Progenitor cell of endocrine pancreas (in vitro differentiated cells): ENCODE measurements around the gene MR1. TPM values are rescaled to one million over a fixed set of nuclear protein-coding genes. Genes with fewer than 3 reads are reported as not detected.
A peak's percentile ranks its signal among the peaks of the same experiment; 100 is the strongest.

Experiments
- DNase-seq: peaks from one replicate; pipeline ENCODE4 v3.0.0; 2021; ENCODE audit warnings: low spot score; ENCODE audit not compliant: unreplicated experiment
- H3K27ac Mint-ChIP-seq: 2 replicates; pipeline ENCODE4 v1.8.0; 2021; ENCODE audit warnings: mild to moderate bottlenecking, moderate library complexity, mixed read lengths
- H3K27me3 Mint-ChIP-seq: 2 replicates; pipeline ENCODE4 v1.8.0; 2021; ENCODE audit warnings: mixed read lengths
- H3K36me3 Mint-ChIP-seq: 2 replicates; pipeline ENCODE4 v1.8.0; 2022; ENCODE audit warnings: mixed read lengths; ENCODE audit not compliant: insufficient read depth
- H3K4me1 Mint-ChIP-seq: 2 replicates; pipeline ENCODE4 v1.8.0; 2021; ENCODE audit warnings: low read depth, mixed read lengths
- H3K4me3 Mint-ChIP-seq: 2 replicates; pipeline ENCODE4 v1.8.0; 2021; ENCODE audit warnings: low read depth, mild to moderate bottlenecking, moderate library complexity, mixed read lengths
- H3K9me3 Mint-ChIP-seq: 2 replicates; pipeline ENCODE4 v1.8.0; 2021; ENCODE audit warnings: low read depth, mixed read lengths
- total RNA-seq: library from RNA; stranded (reverse); gene quantifications from 2 replicates; pipeline ENCODE4 v1.2.1, GENCODE V29; 2021
- TF ChIP-seq, protein P1 (sequence below): fragments of 200-600 bp; sonication (generic); IDR thresholded peaks from one replicate; pipeline ENCODE4 v1.5.0; 2021; ENCODE audit warnings: antibody characterized with exemption, mild to moderate bottlenecking; ENCODE audit not compliant: unreplicated experiment

MR1 gene
- total RNA-seq, 1 donor from 2014 or later, result 0.57 TPM

DNA sequence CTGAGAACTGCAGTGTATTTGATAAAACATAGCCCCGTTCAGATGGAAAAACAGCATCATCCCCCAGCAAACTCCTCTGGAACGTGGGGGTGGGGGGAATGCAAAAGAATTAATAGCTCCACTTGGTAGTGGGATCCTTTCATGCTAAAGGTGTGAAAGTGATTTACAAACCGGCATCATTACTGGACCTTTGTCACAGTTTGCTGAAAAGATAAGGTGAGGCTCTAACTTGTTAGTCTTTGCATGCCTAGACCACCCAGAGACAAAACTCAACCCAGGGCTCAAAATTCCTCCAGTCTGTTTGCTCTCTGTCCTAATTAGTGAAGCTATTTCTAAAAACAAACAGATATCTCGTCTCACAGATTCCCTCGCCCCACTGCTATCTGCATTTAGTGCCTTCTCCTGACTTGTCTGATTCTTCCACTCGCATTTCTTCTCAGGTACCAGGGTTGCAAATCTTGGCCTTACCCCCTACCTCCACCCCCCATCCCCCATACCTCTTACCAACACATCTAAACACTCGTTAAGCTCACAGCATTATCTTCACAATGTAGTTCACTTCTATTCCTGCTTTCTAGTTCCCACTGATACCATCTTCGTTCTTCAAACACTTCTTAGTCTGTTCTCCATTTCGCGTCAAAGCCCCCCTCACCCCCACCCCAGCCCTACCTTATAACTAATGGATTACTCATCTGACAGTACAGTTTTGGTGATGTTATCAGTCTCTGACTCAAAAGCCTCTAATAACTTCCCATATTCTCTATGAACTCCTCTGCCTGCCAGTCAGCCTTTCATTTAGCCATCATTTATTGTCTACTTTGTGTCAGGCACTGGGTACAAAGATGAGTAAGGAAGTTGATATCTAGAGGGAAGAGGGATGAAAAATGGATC is 66.5 kb downstream of the MR1 start:
- Mint-ChIP-seq H3K4me3 (no peak overlapping the region), H3K27me3 (peaks cover 55% of the 10 kb centered on the region), H3K4me1 (peaks cover 66% of the 10 kb centered on the region), H3K36me3 (no peaks in the 10 kb centered on the region), H3K9me3 (no peaks in the 10 kb centered on the region), H3K27ac (peak overlapping the region; percentile 67)
- TF ChIP-seq, protein P1, sequence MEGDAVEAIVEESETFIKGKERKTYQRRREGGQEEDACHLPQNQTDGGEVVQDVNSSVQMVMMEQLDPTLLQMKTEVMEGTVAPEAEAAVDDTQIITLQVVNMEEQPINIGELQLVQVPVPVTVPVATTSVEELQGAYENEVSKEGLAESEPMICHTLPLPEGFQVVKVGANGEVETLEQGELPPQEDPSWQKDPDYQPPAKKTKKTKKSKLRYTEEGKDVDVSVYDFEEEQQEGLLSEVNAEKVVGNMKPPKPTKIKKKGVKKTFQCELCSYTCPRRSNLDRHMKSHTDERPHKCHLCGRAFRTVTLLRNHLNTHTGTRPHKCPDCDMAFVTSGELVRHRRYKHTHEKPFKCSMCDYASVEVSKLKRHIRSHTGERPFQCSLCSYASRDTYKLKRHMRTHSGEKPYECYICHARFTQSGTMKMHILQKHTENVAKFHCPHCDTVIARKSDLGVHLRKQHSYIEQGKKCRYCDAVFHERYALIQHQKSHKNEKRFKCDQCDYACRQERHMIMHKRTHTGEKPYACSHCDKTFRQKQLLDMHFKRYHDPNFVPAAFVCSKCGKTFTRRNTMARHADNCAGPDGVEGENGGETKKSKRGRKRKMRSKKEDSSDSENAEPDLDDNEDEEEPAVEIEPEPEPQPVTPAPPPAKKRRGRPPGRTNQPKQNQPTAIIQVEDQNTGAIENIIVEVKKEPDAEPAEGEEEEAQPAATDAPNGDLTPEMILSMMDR, result no peak
- no peak for DNase-seq

DNA sequence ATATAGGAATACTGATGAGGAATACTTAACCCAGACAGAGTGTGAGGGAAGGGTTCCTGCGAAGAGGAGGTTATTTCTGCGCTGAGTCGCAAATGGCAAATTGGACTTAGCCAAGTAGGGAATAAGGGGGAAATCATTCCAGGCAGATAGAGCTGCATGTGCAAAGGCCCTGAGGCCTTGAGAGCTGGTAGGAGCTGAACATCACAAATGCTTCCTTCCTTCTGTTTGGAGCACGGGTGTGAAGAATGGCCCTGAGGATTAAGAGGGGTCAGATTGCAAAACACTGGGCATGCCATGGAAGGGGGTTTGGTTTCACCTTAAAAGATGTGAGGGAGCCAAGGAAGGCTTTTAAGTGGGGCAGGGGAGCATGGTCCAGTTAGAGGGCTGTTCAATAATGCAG is 67.2 kb downstream of the MR1 start:
- H3K36me3 Mint-ChIP-seq, result no peaks in the 10 kb centered on the region
- no peaks in the 10 kb centered on the region for H3K9me3 Mint-ChIP-seq
- peak overlapping the region; percentile 67 for H3K27ac Mint-ChIP-seq
- TF ChIP-seq, protein P1, result no peak
- H3K4me3 Mint-ChIP-seq, result no peak overlapping the region
- DNase-seq, result no peak
- peaks cover 51% of the 10 kb centered on the region for H3K27me3 Mint-ChIP-seq
- H3K4me1 Mint-ChIP-seq, result peaks cover 67% of the 10 kb centered on the region

DNA sequence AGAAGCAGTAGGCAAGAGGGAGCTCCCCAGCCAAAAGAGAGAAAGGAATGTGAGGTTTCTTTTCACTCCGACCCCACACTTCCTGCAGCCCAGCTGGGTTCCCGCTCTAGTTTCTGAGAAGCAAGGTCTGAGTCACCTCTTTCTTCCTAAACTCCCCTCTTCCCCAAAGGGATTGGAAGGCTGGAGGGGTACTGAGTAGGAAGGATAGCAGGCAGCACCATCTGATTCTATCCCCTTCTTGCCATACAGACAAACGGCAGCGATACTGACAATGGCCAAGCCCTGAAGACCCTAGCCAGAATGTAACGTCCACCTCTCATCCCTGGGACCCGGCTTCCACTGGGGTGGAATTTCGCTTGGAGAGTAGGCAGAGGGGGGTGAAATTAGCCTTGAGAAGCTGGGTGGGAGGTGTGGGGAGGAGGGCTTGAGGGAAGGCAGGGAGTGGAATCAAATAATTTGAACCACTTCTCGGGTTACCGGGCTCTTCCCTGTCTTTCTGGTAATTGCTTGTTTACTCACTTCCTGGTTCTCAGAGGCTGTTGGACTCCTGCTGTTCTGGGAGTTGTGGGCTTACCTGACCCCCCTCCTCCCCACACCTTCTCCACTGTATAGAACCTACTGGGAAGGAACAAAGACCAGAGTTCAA is 67.9 kb downstream of the MR1 start:
- DNase-seq, result no peak
- TF ChIP-seq, protein P1, result no peak
- H3K9me3 Mint-ChIP-seq, result no peaks in the 10 kb centered on the region
- H3K4me3 Mint-ChIP-seq, result no peak overlapping the region
- no peak overlapping the region for H3K27ac Mint-ChIP-seq
- peaks cover 61% of the 10 kb centered on the region for H3K4me1 Mint-ChIP-seq
- H3K36me3 Mint-ChIP-seq, result no peaks in the 10 kb centered on the region
- peaks cover 54% of the 10 kb centered on the region for H3K27me3 Mint-ChIP-seq

DNA sequence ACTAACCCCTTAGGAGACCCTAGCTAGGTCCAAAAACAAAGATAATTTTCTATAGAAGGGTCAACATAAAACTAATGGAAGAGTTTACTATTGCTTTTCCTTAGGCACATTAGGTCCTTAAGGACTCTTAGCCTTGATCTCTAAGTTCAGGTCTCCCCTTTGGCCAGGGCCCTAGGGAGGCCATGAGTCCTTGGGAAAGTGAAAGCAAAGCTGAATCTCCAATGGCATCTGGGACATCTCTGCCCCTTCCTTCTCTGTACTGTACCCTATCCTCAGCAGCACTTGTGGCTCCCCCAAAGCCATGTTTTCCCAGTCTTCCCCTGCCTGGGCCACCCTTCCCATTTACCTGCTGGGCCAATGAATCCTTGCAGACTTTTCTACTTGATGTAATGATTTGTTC is 69.1 kb downstream of the MR1 start:
- Mint-ChIP-seq H3K4me1 (peaks cover 52% of the 10 kb centered on the region), H3K27me3 (peaks cover 65% of the 10 kb centered on the region), H3K4me3 (no peak overlapping the region), H3K36me3 (no peaks in the 10 kb centered on the region), H3K9me3 (no peaks in the 10 kb centered on the region), H3K27ac (no peak overlapping the region)
- DNase-seq, result no peak
- TF ChIP-seq, protein P1, result no peak

DNA sequence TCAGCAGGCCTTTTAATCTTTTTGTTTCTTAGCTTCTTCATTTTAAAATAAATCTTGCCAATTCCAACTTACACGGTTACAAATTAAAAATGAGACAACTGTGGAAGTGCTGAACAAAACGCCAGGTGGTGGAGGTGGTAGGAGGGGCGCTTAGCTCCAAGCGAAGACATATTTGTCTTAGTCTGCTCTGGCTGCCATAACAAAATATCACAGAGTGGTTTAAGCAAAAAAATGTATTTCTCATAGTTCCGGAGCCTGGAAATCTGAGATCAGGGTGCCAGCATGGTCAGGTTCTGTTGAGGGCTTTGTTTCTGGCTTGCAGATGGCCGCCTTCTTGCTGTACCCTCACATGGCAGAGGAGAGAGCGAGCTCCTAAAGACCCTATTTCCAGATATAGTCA is 69.6 kb downstream of the MR1 start:
- DNase-seq, result no peak
- Mint-ChIP-seq H3K27ac (no peak overlapping the region), H3K4me3 (peak overlapping the region; percentile 88), H3K9me3 (no peaks in the 10 kb centered on the region), H3K27me3 (peaks cover 66% of the 10 kb centered on the region), H3K4me1 (peaks cover 51% of the 10 kb centered on the region), H3K36me3 (no peaks in the 10 kb centered on the region)
- TF ChIP-seq, protein P1, result no peak
